GM21717 (cell line): ENCODE measurements around the gene RERE.

ENCODE experiments used
- ATAC-seq: cut with Tn5 transposase; IDR thresholded peaks from one replicate; pipeline ENCODE4 v1.9.1; 2021; ENCODE audit warnings: mild to moderate bottlenecking, moderate library complexity; ENCODE audit not compliant: unreplicated experiment

The RERE gene

GRCh38 chr1:8817412-8818324, at the start of gene RERE:
RERE (minus strand) TSS chr1:8817640.
- peak; percentile 87 for ATAC-seq

- no peak for ATAC-seq
Observed at GRCh38 chr1:8866792-8867415, 49.5 kb upstream of the RERE start.

- no peak for ATAC-seq
Observed at GRCh38 chr1:8866173-8866791, 48.8 kb upstream of the RERE start.

- no peak for ATAC-seq
Observed at GRCh38 chr1:8864713-8865344, 47.4 kb upstream of the RERE start.

GRCh38 chr1:8863794-8864233, 46.4 kb upstream of the RERE start:
- no peak for ATAC-seq

GRCh38 chr1:8863138-8863537, 45.7 kb upstream of the RERE start:
- no peak for ATAC-seq

GRCh38 chr1:8862528-8862927, 45.1 kb upstream of the RERE start:
- ATAC-seq, result no peak

- ATAC-seq, result no peak
Observed at GRCh38 chr1:8860738-8861516, 43.5 kb upstream of the RERE start.

- ATAC-seq, result no peak
Observed at GRCh38 chr1:8858888-8859706, 41.7 kb upstream of the RERE start.

- ATAC-seq, result no peak
Observed at GRCh38 chr1:8858112-8858668, 40.8 kb upstream of the RERE start.

- no peak for ATAC-seq
Observed at GRCh38 chr1:8856689-8857412, 39.4 kb upstream of the RERE start.

GRCh38 chr1:8854240-8854639, 36.8 kb upstream of the RERE start:
- no peak for ATAC-seq

- no peak for ATAC-seq
Observed at GRCh38 chr1:8851060-8851459, 33.6 kb upstream of the RERE start.

GRCh38 chr1:8848663-8849386, 31.4 kb upstream of the RERE start:
- no peak for ATAC-seq

- ATAC-seq, result no peak
Observed at GRCh38 chr1:8847990-8848389, 30.6 kb upstream of the RERE start.

- no peak for ATAC-seq
Observed at GRCh38 chr1:8846263-8846662, 28.8 kb upstream of the RERE start.

- ATAC-seq, result no peak
Observed at GRCh38 chr1:8845104-8846097, 28.0 kb upstream of the RERE start.
